SK-N-SH (cell line): ENCODE results near the gene YIF1B. TPM values are rescaled to one million over a fixed set of nuclear protein-coding genes. Genes with fewer than 3 reads are reported as not detected.

Experiments
- CTCF ChIA-PET: fragments of 300-600, 350-600 bp; formaldehyde crosslinking; extraction: SDS; loops from one replicate; lab custom pipeline; 2021; lab: Yijun Ruan, JAX
- POLR2A ChIA-PET: fragments of 350-600 bp; sonication (Branson Sonifier 250); formaldehyde crosslinking; extraction: SDS; loops from one replicate; lab custom pipeline; 2020; ENCODE audit warnings: antibody characterized with exemption, inconsistent platforms; lab: Yijun Ruan, JAX
- DNase-seq: peaks from one replicate; pipeline ENCODE4 v3.0.0; 2012
- H2AFZ ChIP-seq: fragments of 200-600 bp; sonication (generic); 2 replicates; pipeline ENCODE4 v1.8.1; 2016; ENCODE audit warnings: antibody characterized with exemption, mild to moderate bottlenecking, low read depth
- H3F3A ChIP-seq: fragments of 200-600 bp; sonication (generic); replicated peaks from 2 replicates; pipeline ENCODE3; 2016; ENCODE audit warnings: antibody characterized with exemption, mild to moderate bottlenecking; ENCODE audit not compliant: insufficient read depth
- H3K27ac ChIP-seq, 2 experiments: fragments of 200-500 bp in 1 of 2; fragments of 200-600 bp in 1 of 2; sonication (Bioruptor generic) in 1 of 2; sonication (generic), shearing (Covaris generic) in 1 of 2; 2 replicates each; pipeline versions ENCODE4 v1.5.1 to v1.6.1; 2014 to 2016; ENCODE audit warnings: low read depth in 2 of 2, inconsistent platforms in 1 of 2, low read length in 1 of 2, mild to moderate bottlenecking in 1 of 2, mixed read lengths in 1 of 2
- H3K27me3 ChIP-seq: fragments of 200-600 bp; sonication (generic), shearing (Covaris generic); 2 replicates; pipeline ENCODE4 v1.6.1; 2016; ENCODE audit warnings: mixed run types; ENCODE audit not compliant: insufficient read depth
- H3K36me3 ChIP-seq, 2 experiments: fragments of 200-500 bp in 1 of 2; fragments of 200-600 bp in 1 of 2; sonication (Bioruptor generic) in 1 of 2; sonication (generic) in 1 of 2; replicated peaks in 1 of 2; 2 replicates each; pipeline versions ENCODE3 to v1.5.1; 2014 to 2016; ENCODE audit warnings: low read length in 1 of 2, mild to moderate bottlenecking in 1 of 2; ENCODE audit not compliant: insufficient read depth in 2 of 2, control insufficient read depth in 1 of 2
- H3K4me1 ChIP-seq, 2 experiments: fragments of 200-500 bp in 1 of 2; fragments of 200-600 bp in 1 of 2; sonication (Bioruptor generic) in 1 of 2; sonication (generic), shearing (Covaris generic) in 1 of 2; 2 replicates each; pipeline versions ENCODE4 v1.5.1 to v1.6.1; 2014 to 2016; ENCODE audit warnings: low read depth in 1 of 2, low read length in 1 of 2, mixed run types in 1 of 2; ENCODE audit not compliant: insufficient read depth in 2 of 2, control insufficient read depth in 1 of 2
- H3K4me2 ChIP-seq: fragments of 200-600 bp; sonication (generic), shearing (Covaris generic); 2 replicates; pipeline ENCODE4 v1.6.1; 2017; ENCODE audit warnings: mixed run types
- H3K4me3 ChIP-seq, 2 experiments: fragments of 200-500 bp in 1 of 2; fragments of 200-600 bp in 1 of 2; sonication (Bioruptor generic) in 1 of 2; sonication (generic), shearing (Covaris generic) in 1 of 2; 2 replicates each; pipeline versions ENCODE4 v1.5.1 to v1.8.1; 2014 to 2016; ENCODE audit warnings: low read depth in 2 of 2, inconsistent platforms in 1 of 2, low read length in 1 of 2, mild to moderate bottlenecking in 1 of 2, mixed read lengths in 1 of 2, moderate library complexity in 1 of 2
- H3K79me2 ChIP-seq: fragments of 200-600 bp; sonication (generic); 2 replicates; pipeline ENCODE4 v1.8.1; 2017; ENCODE audit warnings: mild to moderate bottlenecking; ENCODE audit not compliant: insufficient read depth
- H3K9ac ChIP-seq: fragments of 200-600 bp; sonication (generic); 2 replicates; pipeline ENCODE4 v1.6.1; 2017; ENCODE audit warnings: mixed run types
- H3K9me2 ChIP-seq: fragments of 200-600 bp; sonication (generic); 2 replicates; pipeline ENCODE4 v1.6.1; 2017; ENCODE audit warnings: mixed run types
- H3K9me3 ChIP-seq: fragments of 200-600 bp; sonication (generic); 2 replicates; pipeline ENCODE4 v1.6.1; 2017; ENCODE audit warnings: mixed run types, mild to moderate bottlenecking, moderate library complexity
- H4K20me1 ChIP-seq: fragments of 200-600 bp; sonication (generic); 2 replicates; pipeline ENCODE4 v1.6.1; 2017; ENCODE audit warnings: mild to moderate bottlenecking, mixed run types; ENCODE audit not compliant: insufficient read depth
- FOXJ3 ChIP-seq: sonication (generic); formaldehyde crosslinking; IDR thresholded peaks from 2 replicates; pipeline ENCODE4 v1.5.1; 2020; ENCODE audit warnings: mild to moderate bottlenecking, missing genetic modification reagents
- GABPA ChIP-seq: IDR thresholded peaks from 2 replicates; pipeline ENCODE4 v1.4.0; 2012; ENCODE audit warnings: low read depth, mild to moderate bottlenecking
- NRF1 ChIP-seq: IDR thresholded peaks from 2 replicates; pipeline ENCODE4 v1.6.1; 2012; ENCODE audit warnings: low read depth, mild to moderate bottlenecking, low read length
- POLR2AphosphoS5 ChIP-seq: IDR thresholded peaks from 2 replicates; pipeline ENCODE4 v1.6.1; 2012; ENCODE audit warnings: low read depth, low read length
- RCOR1 ChIP-seq: fragments of 150-350 bp; IDR thresholded peaks from 2 replicates; pipeline ENCODE4 v1.6.1; 2017; ENCODE audit warnings: antibody characterized with exemption, low read length
- TCF12 ChIP-seq: IDR thresholded peaks from 2 replicates; pipeline ENCODE4 v1.4.0; 2012
- TEAD4 ChIP-seq: IDR thresholded peaks from 2 replicates; pipeline ENCODE4 v1.4.0; 2012; ENCODE audit warnings: mild to moderate bottlenecking, borderline replicate concordance; ENCODE audit not compliant: insufficient read depth
- YY1 ChIP-seq: IDR thresholded peaks from 2 replicates; pipeline ENCODE4 v1.4.0; 2012; ENCODE audit warnings: low read depth, mild to moderate bottlenecking
- WGBS: methylation state at CpG from one replicate; pipeline ENCODE4 v1.1.6; 2017; ENCODE audit warnings: low lambda C conversion rate; 5-methylcytosine and 5-hydroxymethylcytosine counted together
- polyA plus RNA-seq, 3 experiments: library from polyadenylated mRNA; depleted of rRNA; stranded (reverse); fragments of >200 nt; gene quantifications; 2 replicates each; pipeline ENCODE4 v1.2.3, GENCODE V29; 2012
- TF ChIP-seq, protein P1 (sequence below): IDR thresholded peaks from 2 replicates; pipeline ENCODE4 v1.6.1; 2012; ENCODE audit warnings: mild to moderate bottlenecking, low read depth, low read length, moderate library complexity
- TF ChIP-seq, protein P2 (sequence below): fragments of 200-600 bp; sonication (generic); IDR thresholded peaks from 2 replicates; pipeline ENCODE4 v1.6.1; 2017; ENCODE audit warnings: antibody characterized with exemption, mild to moderate bottlenecking, moderate library complexity

Gene YIF1B
- polyA plus RNA-seq, 1 of the 3 experiments (the other 2 are of a cell fraction), result 121 TPM

- H4K20me1 ChIP-seq, result no peaks in the 10 kb centered on the region
- peaks cover 8% of the 10 kb centered on the region for H3F3A ChIP-seq
- peaks cover 8 to 9% of the 10 kb centered on the region in 2 experiments; a peak in 3 of 4 replicates for H3K4me1 ChIP-seq
- H3K36me3 ChIP-seq, result no peaks in the 10 kb centered on the region
- no peak overlapping the region for H3K27ac ChIP-seq
- no peak overlapping the region for H2AFZ ChIP-seq
- H3K4me2 ChIP-seq, result no peak overlapping the region
- no peak for TF ChIP-seq RCOR1
- TF ChIP-seq GABPA, result no peak
- no peak for TF ChIP-seq NRF1
- WGBS, result 78% methylated on average over 9 of the region's 9 CpGs
- H3K79me2 ChIP-seq, result no peaks in the 10 kb centered on the region
- H3K27me3 ChIP-seq, result no peaks in the 10 kb centered on the region
- ChIA-PET CTCF (interaction anchor here (2.1 kb wide), 1 partner anchor 31 kb away, joined by 8 read pairs; no protein-coding TSS in a partner anchor), POLR2A (no interaction called here)
- no peak overlapping the region for H3K9ac ChIP-seq
- no peaks in the 10 kb centered on the region for H3K9me3 ChIP-seq
- DNase-seq, result no peak
- H3K4me3 ChIP-seq, result no peak overlapping the region
- no peaks in the 10 kb centered on the region for H3K9me2 ChIP-seq
Observed at GRCh38 chr19:38274739-38275138, 41.0 kb downstream of the YIF1B start.

DNA sequence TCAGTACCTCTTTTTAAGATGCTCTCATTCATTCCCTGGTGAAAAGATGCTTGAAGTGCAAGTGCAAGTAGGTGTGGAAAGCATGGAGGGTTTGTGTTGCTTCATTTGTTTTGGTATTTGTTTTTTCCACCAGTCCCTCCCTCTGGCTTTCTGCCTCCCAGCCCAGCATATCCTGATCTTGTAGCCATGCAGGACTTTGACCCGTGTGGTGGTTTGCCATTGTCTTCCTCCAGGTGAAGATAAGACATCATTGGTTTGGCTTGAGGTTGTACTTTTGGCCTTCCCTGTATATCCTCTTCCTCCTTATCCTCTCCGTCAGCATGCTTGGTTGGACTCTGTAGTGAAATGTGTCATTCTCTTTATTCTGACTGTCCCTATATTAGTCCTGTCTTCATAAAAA is 42.2 kb downstream of the YIF1B start:
- peaks cover 8% of the 10 kb centered on the region for H3F3A ChIP-seq
- H3K36me3 ChIP-seq, result no peaks in the 10 kb centered on the region
- no peaks in the 10 kb centered on the region for H3K79me2 ChIP-seq
- no peak overlapping the region for H3K4me2 ChIP-seq
- POLR2A ChIA-PET, result no interaction called here
- H4K20me1 ChIP-seq, result no peaks in the 10 kb centered on the region
- CTCF ChIA-PET, result no interaction called here
- 58% methylated on average over 2 of the region's 2 CpGs for WGBS
- no peak overlapping the region for H3K4me3 ChIP-seq
- no peak overlapping the region for H3K27ac ChIP-seq
- H3K9me3 ChIP-seq, result no peaks in the 10 kb centered on the region
- H3K4me1 ChIP-seq, result peaks cover 8 to 9% of the 10 kb centered on the region in 2 experiments; a peak in 3 of 4 replicates
- no peaks in the 10 kb centered on the region for H3K9me2 ChIP-seq
- DNase-seq, result no peak
- H2AFZ ChIP-seq, result no peak overlapping the region
- no peaks in the 10 kb centered on the region for H3K27me3 ChIP-seq
- no peak overlapping the region for H3K9ac ChIP-seq
- no peak for TF ChIP-seq GABPA
- no peak for TF ChIP-seq POLR2AphosphoS5
- TF ChIP-seq YY1, result no peak
- TF ChIP-seq, protein P1, sequence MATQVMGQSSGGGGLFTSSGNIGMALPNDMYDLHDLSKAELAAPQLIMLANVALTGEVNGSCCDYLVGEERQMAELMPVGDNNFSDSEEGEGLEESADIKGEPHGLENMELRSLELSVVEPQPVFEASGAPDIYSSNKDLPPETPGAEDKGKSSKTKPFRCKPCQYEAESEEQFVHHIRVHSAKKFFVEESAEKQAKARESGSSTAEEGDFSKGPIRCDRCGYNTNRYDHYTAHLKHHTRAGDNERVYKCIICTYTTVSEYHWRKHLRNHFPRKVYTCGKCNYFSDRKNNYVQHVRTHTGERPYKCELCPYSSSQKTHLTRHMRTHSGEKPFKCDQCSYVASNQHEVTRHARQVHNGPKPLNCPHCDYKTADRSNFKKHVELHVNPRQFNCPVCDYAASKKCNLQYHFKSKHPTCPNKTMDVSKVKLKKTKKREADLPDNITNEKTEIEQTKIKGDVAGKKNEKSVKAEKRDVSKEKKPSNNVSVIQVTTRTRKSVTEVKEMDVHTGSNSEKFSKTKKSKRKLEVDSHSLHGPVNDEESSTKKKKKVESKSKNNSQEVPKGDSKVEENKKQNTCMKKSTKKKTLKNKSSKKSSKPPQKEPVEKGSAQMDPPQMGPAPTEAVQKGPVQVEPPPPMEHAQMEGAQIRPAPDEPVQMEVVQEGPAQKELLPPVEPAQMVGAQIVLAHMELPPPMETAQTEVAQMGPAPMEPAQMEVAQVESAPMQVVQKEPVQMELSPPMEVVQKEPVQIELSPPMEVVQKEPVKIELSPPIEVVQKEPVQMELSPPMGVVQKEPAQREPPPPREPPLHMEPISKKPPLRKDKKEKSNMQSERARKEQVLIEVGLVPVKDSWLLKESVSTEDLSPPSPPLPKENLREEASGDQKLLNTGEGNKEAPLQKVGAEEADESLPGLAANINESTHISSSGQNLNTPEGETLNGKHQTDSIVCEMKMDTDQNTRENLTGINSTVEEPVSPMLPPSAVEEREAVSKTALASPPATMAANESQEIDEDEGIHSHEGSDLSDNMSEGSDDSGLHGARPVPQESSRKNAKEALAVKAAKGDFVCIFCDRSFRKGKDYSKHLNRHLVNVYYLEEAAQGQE, result no peak
- TF ChIP-seq, all 33 proteins: peak for 0

GRCh38 chr19:38270587-38271167 is 45.1 kb downstream of the YIF1B start:
- no peak overlapping the region for H3K4me3 ChIP-seq
- 49% methylated on average over 3 of the region's 5 CpGs for whole genome bisulfite sequencing
- no peak overlapping the region for H3K4me2 ChIP-seq
- H3K9ac ChIP-seq, result no peak overlapping the region
- no peaks in the 10 kb centered on the region for H3K9me3 ChIP-seq
- no peaks in the 10 kb centered on the region for H3K27me3 ChIP-seq
- peaks cover 0 to 3% of the 10 kb centered on the region in 2 experiments; a peak in 1 of 4 replicates for H3K4me1 ChIP-seq
- no peaks in the 10 kb centered on the region for H4K20me1 ChIP-seq
- H3F3A ChIP-seq, result no peaks in the 10 kb centered on the region
- H3K9me2 ChIP-seq, result no peaks in the 10 kb centered on the region
- no peak for DNase-seq
- peak overlapping the region; percentile 6; the same call in 1 of the 2 replicates for H2AFZ ChIP-seq
- no peaks in the 10 kb centered on the region for H3K36me3 ChIP-seq
- POLR2A ChIA-PET, result no interaction called here
- no peaks in the 10 kb centered on the region for H3K79me2 ChIP-seq
- H3K27ac ChIP-seq, result no peak overlapping the region
- CTCF ChIA-PET, result interaction anchor here (1.1 to 2.0 kb wide), 6 partner anchors 15 to 132 kb away, joined by 3 to 6 read pairs (median 4); partner anchors contain the start of genes FAM98C and PPP1R14A
- TF ChIP-seq TCF12, result no peak
- no peak for TF ChIP-seq FOXJ3 (CRISPR knock-in tag)
- no peak for TF ChIP-seq TEAD4
- no peak for TF ChIP-seq YY1
- TF ChIP-seq, protein P2, sequence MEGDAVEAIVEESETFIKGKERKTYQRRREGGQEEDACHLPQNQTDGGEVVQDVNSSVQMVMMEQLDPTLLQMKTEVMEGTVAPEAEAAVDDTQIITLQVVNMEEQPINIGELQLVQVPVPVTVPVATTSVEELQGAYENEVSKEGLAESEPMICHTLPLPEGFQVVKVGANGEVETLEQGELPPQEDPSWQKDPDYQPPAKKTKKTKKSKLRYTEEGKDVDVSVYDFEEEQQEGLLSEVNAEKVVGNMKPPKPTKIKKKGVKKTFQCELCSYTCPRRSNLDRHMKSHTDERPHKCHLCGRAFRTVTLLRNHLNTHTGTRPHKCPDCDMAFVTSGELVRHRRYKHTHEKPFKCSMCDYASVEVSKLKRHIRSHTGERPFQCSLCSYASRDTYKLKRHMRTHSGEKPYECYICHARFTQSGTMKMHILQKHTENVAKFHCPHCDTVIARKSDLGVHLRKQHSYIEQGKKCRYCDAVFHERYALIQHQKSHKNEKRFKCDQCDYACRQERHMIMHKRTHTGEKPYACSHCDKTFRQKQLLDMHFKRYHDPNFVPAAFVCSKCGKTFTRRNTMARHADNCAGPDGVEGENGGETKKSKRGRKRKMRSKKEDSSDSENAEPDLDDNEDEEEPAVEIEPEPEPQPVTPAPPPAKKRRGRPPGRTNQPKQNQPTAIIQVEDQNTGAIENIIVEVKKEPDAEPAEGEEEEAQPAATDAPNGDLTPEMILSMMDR, result no peak
- TF ChIP-seq, all 33 proteins: peak for 0
